ENCODE measurements around the gene CHRD. TPM values are rescaled to one million over a fixed set of nuclear protein-coding genes. Genes with fewer than 3 reads are reported as not detected.
A peak's percentile ranks its signal among the peaks of the same experiment; 100 is the strongest.

The CHRD gene
- total and polyA plus RNA-seq, 9 of the 15 experiments (the other 6 are each of a cell fraction or from before 2014, with no cell fraction given) = 0.11 to 1.3 (median 0.59) TPM; not detected in 3

GRCh38 chr3:184362668-184363546 lies 16.9 kb upstream of the CHRD start (continued):
- no peak for TF ChIP-seq ZFPM2 (CRISPR knock-in tag; IDR thresholded peaks at IDR 0.05)
- TF ChIP-seq, protein P1, sequence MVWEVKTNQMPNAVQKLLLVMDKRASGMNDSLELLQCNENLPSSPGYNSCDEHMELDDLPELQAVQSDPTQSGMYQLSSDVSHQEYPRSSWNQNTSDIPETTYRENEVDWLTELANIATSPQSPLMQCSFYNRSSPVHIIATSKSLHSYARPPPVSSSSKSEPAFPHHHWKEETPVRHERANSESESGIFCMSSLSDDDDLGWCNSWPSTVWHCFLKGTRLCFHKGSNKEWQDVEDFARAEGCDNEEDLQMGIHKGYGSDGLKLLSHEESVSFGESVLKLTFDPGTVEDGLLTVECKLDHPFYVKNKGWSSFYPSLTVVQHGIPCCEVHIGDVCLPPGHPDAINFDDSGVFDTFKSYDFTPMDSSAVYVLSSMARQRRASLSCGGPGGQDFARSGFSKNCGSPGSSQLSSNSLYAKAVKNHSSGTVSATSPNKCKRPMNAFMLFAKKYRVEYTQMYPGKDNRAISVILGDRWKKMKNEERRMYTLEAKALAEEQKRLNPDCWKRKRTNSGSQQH (CRISPR knock-in tag; IDR thresholded peaks at IDR 0.05) = peak; percentile 23; the same call in 1 of the 2 replicates
- no peak for TF ChIP-seq POU5F1 (IDR thresholded peaks at IDR 0.05; ENCODE audit: borderline replicate concordance, low read depth, low read length, partially characterized antibody)
- no peak for TF ChIP-seq FOXJ3 (CRISPR knock-in tag; IDR thresholded peaks at IDR 0.05)
- peak; percentile 89 for TF ChIP-seq CHD2 (IDR thresholded peaks at IDR 0.05; ENCODE audit: low read depth, low read length)
- no peak for TF ChIP-seq ZNF512 (tag; IDR thresholded peaks at IDR 0.05)
- TF ChIP-seq ETS1 (conservative IDR thresholded peaks at IDR 0.05; ENCODE audit: control insufficient read depth, low read depth, low read length) = peak; percentile 47; the same call in 1 of the 2 replicates
- no peak for TF ChIP-seq PYGO2 (tag; IDR thresholded peaks at IDR 0.05)
- TF ChIP-seq CC2D1A (IDR thresholded peaks at IDR 0.05) = 0 out of 2 replicates have a peak, but pooled peaks have one; percentile 51
- peak; percentile 79 for TF ChIP-seq PRDM10 (IDR thresholded peaks at IDR 0.05; ENCODE audit: partially characterized antibody)
- TF ChIP-seq ZNF347 (CRISPR knock-in tag; IDR thresholded peaks at IDR 0.05; ENCODE audit: low read depth) = no peak
- TF ChIP-seq FOXK2 (conservative IDR thresholded peaks at IDR 0.05 in 1 of 2, IDR thresholded peaks at IDR 0.05 in 1 of 2; ENCODE audit: low read depth in 2 of 2) = peak in 1 of 2 experiments; percentile 77; a peak in 3 of 4 replicates
- no peak for TF ChIP-seq RHOXF2B (CRISPR knock-in tag; conservative IDR thresholded peaks at IDR 0.05)
- TF ChIP-seq MAFG (tag; conservative IDR thresholded peaks at IDR 0.05) = no peak
- TF ChIP-seq ZNF253 (CRISPR knock-in tag; conservative IDR thresholded peaks at IDR 0.05) = no peak
- no peak for TF ChIP-seq ZNF644 (tag; IDR thresholded peaks at IDR 0.05; ENCODE audit: low read depth)
- no peak for TF ChIP-seq ZNF398 (CRISPR knock-in tag; IDR thresholded peaks at IDR 0.05)

All from K562 (cell line).